DND-41 (cell line): Measurements from ENCODE around the gene TRRAP.

Source experiments
- CTCF ChIP-seq: IDR thresholded peaks from 2 replicates; pipeline ENCODE4 v1.5.1; 2012; ENCODE audit warnings: borderline replicate concordance, low read length, moderate library complexity, mild to moderate bottlenecking; ENCODE audit not compliant: poor library complexity, severe bottlenecking; ENCODE audit errors: extremely low read depth
- EZH2 ChIP-seq: IDR thresholded peaks from 3 replicates; pipeline ENCODE4 v1.6.1; 2012; ENCODE audit warnings: borderline replicate concordance, low read depth, mild to moderate bottlenecking, moderate library complexity, low read length, inconsistent platforms; ENCODE audit not compliant: severe bottlenecking

GRCh38 chr7:98949336-98950044 lies 71.2 kb downstream of the TRRAP start:
- TF ChIP-seq CTCF (no peak), EZH2 (no peak)
